OCI-LY3 (cell line): Measurements from ENCODE around the gene TTC12.

Experiments
- H2AFZ ChIP-seq: fragments of 200-600, 300-600 bp; shearing (Covaris generic); 2 replicates; pipeline ENCODE4 v1.6.0; 2014; ENCODE audit warnings: antibody characterized with exemption, low read depth, low read length
- H3K27ac ChIP-seq: fragments of 200-600, 300-600 bp; sonication (generic); 2 replicates; pipeline ENCODE4 v1.5.1; 2014; ENCODE audit warnings: mild to moderate bottlenecking, low read length, moderate library complexity, mixed read lengths
- H3K27me3 ChIP-seq: fragments of 200-600, 300-600 bp; sonication (generic); 2 replicates; pipeline ENCODE4 v1.6.1; 2014; ENCODE audit warnings: low read depth, low read length, mixed read lengths
- H3K36me3 ChIP-seq: fragments of 200-600, 300-600 bp; sonication (generic); replicated peaks from 2 replicates; pipeline ENCODE3; 2014; ENCODE audit warnings: low read depth, low read length, mixed read lengths
- H3K4me1 ChIP-seq: fragments of 300-600, 200-600 bp; sonication (generic); 2 replicates; pipeline ENCODE4 v1.6.1; 2014; ENCODE audit warnings: low read length, mixed read lengths
- H3K4me2 ChIP-seq: fragments of 200-600, 300-600 bp; sonication (generic); 2 replicates; pipeline ENCODE4 v1.6.1; 2014; ENCODE audit warnings: low read length, mixed read lengths
- H3K4me3 ChIP-seq: fragments of 300-600, 200-600 bp; sonication (generic); 2 replicates; pipeline ENCODE4 v1.5.1; 2014; ENCODE audit warnings: antibody characterized with exemption, mild to moderate bottlenecking, low read length, moderate library complexity
- H3K79me2 ChIP-seq: fragments of 300-600, 200-600 bp; shearing (Covaris generic); 2 replicates; pipeline ENCODE4 v1.6.1; 2014; ENCODE audit warnings: mild to moderate bottlenecking, low read length, mixed read lengths
- H3K9ac ChIP-seq: fragments of 300-600, 200-600 bp; shearing (Covaris generic); 2 replicates; pipeline ENCODE4 v1.6.0; 2014; ENCODE audit warnings: mild to moderate bottlenecking, low read length, moderate library complexity
- H3K9me3 ChIP-seq: fragments of 200-600, 300-600 bp; shearing (Covaris generic); 2 replicates; pipeline ENCODE4 v1.6.1; 2014; ENCODE audit warnings: low read length, mixed read lengths; ENCODE audit not compliant: insufficient read depth
- H4K20me1 ChIP-seq: fragments of 200-600, 300-600 bp; sonication (generic); 2 replicates; pipeline ENCODE4 v1.6.1; 2016; ENCODE audit warnings: low read length, mixed read lengths; ENCODE audit not compliant: insufficient read depth
- EZH2phosphoT487 ChIP-seq: fragments of 200-600 bp; shearing (Covaris generic); IDR thresholded peaks from 2 replicates; pipeline ENCODE4 v1.6.1; 2018; ENCODE audit warnings: antibody characterized with exemption, mixed run types, low read depth
- TF ChIP-seq, protein P1 (sequence below): fragments of 200-600, 300-600 bp; sonication (generic); IDR thresholded peaks from 2 replicates; pipeline ENCODE4 v1.5.1; 2014; ENCODE audit warnings: antibody characterized with exemption, low read length, low read depth

Gene TTC12

DNA sequence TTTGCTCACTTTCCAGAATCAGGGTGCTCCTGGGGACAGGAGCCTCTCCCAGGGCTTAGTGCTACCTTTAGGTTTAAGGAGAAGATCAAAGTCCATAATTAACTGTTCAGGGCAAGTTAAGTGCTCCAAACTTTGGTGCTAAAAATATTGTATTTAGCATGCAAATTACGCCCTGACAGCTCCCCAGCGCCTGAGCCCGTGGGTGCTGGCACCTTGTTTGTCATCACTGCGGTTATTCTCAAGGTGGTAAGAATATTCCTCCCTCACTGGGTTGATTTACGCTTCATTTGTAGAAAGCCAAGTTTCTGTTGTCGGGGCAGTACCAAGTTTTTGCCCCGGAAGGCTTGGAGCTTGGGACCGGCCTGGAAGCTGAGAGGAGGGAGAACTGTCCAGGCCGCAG, 94.5 kb downstream of the TTC12 start:
- H3K27me3 ChIP-seq = 0 out of 2 replicates have a peak, but pooled peaks cover 8% of the 10 kb centered on the region
- TF ChIP-seq EZH2phosphoT487 = no peak
- TF ChIP-seq, protein P1, sequence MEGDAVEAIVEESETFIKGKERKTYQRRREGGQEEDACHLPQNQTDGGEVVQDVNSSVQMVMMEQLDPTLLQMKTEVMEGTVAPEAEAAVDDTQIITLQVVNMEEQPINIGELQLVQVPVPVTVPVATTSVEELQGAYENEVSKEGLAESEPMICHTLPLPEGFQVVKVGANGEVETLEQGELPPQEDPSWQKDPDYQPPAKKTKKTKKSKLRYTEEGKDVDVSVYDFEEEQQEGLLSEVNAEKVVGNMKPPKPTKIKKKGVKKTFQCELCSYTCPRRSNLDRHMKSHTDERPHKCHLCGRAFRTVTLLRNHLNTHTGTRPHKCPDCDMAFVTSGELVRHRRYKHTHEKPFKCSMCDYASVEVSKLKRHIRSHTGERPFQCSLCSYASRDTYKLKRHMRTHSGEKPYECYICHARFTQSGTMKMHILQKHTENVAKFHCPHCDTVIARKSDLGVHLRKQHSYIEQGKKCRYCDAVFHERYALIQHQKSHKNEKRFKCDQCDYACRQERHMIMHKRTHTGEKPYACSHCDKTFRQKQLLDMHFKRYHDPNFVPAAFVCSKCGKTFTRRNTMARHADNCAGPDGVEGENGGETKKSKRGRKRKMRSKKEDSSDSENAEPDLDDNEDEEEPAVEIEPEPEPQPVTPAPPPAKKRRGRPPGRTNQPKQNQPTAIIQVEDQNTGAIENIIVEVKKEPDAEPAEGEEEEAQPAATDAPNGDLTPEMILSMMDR = no peak
- no peak overlapping the region for H3K4me3 ChIP-seq

DNA sequence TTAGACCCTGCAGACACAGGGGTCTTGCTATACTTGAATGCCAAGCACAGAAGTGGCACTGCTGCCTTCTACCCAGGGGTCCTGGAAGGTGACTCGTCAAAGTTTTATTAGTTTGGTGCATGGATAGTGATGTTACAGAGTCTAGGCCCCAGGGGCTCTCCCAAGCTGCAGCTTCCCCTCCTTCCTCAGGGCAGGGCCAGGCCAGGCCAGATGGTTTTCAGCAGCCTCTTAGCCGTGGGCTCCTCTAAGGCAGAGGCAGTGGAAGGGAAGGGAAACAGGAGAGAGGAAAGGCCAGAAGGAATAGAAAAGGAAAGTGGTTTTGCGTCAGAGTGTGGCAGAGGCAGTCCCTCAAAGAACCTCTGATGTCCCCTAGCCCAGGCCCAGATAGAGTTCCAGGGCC, 95.1 kb downstream of the TTC12 start:
- H3K27me3 ChIP-seq = 0 out of 2 replicates have a peak, but pooled peaks cover 8% of the 10 kb centered on the region
- H3K79me2 ChIP-seq = no peaks in the 10 kb centered on the region
- H3K27ac ChIP-seq = no peak overlapping the region
- no peaks in the 10 kb centered on the region for H3K36me3 ChIP-seq
- H3K9ac ChIP-seq = no peak overlapping the region
- no peak overlapping the region for H3K4me2 ChIP-seq
- H2AFZ ChIP-seq = no peak overlapping the region
- no peaks in the 10 kb centered on the region for H4K20me1 ChIP-seq
- no peak for TF ChIP-seq EZH2phosphoT487
- TF ChIP-seq, protein P1 = no peak
- no peaks in the 10 kb centered on the region for H3K9me3 ChIP-seq
- no peaks in the 10 kb centered on the region for H3K4me1 ChIP-seq
- no peak overlapping the region for H3K4me3 ChIP-seq

More for the DNA sequence above, 94.5 kb downstream of the TTC12 start:
- Histone ChIP-seq H3K27ac (no peak overlapping the region), H4K20me1 (no peaks in the 10 kb centered on the region), H3K9ac (no peak overlapping the region), H3K4me2 (no peak overlapping the region), H3K79me2 (no peaks in the 10 kb centered on the region), H2AFZ (no peak overlapping the region), H3K36me3 (no peaks in the 10 kb centered on the region), H3K4me1 (no peaks in the 10 kb centered on the region), H3K9me3 (no peaks in the 10 kb centered on the region)

DNA sequence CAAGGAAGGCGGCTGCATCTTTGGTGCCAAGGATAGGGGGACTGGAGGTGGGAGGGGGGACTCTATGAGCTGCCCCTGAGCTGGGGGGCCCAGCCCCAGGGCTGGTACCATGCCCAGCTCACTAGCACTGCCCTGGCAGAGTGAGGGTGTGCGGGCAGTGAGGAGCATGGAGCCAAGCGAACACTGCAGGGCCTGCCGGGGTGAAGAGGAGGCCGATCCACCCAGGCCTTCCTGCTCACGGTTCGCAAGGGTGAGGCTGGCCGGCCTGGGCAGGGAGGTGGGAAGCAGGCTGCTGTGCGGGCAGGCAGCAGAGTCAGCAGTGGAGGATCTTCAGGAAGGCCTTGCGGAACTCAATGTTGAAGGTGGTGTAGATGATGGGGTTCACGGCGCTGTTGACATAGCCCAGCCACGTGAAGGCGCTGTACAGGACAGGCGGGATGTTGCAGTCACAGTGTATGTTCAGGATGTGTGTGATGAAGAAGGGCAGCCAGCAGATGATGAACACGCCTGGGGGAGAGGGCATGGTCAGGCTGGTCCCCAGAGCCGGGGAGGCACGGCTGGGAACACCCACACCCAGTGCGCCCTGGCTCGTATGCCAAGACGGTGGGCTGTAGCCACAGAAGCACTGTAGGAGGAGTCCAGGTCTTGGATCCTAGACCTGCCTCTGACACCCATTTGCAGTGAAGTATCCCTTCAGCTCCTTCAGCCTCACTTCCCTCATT, 96.2 kb downstream of the TTC12 start:
- Histone ChIP-seq H3K9ac (no peak overlapping the region), H3K4me1 (no peaks in the 10 kb centered on the region), H3K27ac (no peak overlapping the region), H3K36me3 (no peaks in the 10 kb centered on the region), H4K20me1 (no peaks in the 10 kb centered on the region), H3K4me2 (no peak overlapping the region), H3K4me3 (no peak overlapping the region), H3K27me3 (0 out of 2 replicates have a peak, but pooled peaks cover 8% of the 10 kb centered on the region), H3K79me2 (no peaks in the 10 kb centered on the region), H3K9me3 (no peaks in the 10 kb centered on the region), H2AFZ (no peak overlapping the region)
- TF ChIP-seq, protein P1 = no peak
- TF ChIP-seq EZH2phosphoT487 = no peak

DNA sequence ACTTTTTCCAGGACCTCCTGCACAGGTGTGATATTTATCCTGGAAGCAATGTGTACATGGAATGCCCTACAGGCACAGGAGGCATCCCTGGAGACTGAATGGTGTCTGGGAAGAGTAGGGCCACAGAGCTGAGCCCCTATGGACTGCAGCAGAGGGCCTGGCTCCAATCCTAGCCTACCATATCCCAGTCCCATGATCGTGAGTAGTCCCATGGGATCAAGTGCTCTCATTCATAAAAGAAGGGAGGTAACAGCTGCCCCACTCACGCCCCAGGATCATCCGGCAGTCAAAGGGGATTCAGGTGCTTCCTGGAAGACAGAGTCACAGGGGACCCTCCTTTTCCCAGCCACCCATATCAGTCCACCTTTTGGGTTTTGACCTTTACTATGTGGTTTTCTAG, 97.2 kb downstream of the TTC12 start:
- H3K79me2 ChIP-seq = no peaks in the 10 kb centered on the region
- no peak overlapping the region for H2AFZ ChIP-seq
- TF ChIP-seq, protein P1 = no peak
- no peak for TF ChIP-seq EZH2phosphoT487
- 0 out of 2 replicates have a peak, but pooled peaks cover 8% of the 10 kb centered on the region for H3K27me3 ChIP-seq
- no peaks in the 10 kb centered on the region for H3K4me1 ChIP-seq
- H3K9me3 ChIP-seq = no peaks in the 10 kb centered on the region
- H3K9ac ChIP-seq = no peak overlapping the region
- H3K4me3 ChIP-seq = no peak overlapping the region
- H3K4me2 ChIP-seq = no peak overlapping the region
- no peaks in the 10 kb centered on the region for H4K20me1 ChIP-seq
- no peaks in the 10 kb centered on the region for H3K36me3 ChIP-seq
- H3K27ac ChIP-seq = no peak overlapping the region
